ENCODE data around the gene SP100. TPM values are rescaled to one million over a fixed set of nuclear protein-coding genes. Genes with fewer than 3 reads are reported as not detected.
"Not testable (repeated sequence)": the region's sequence is repeated elsewhere in the genome, so short reads cannot be mapped to it uniquely, and the experiment has no call there.

SP100 gene
- total RNA-seq, 1 donor from 2014 or later = 82.0 TPM

DNA sequence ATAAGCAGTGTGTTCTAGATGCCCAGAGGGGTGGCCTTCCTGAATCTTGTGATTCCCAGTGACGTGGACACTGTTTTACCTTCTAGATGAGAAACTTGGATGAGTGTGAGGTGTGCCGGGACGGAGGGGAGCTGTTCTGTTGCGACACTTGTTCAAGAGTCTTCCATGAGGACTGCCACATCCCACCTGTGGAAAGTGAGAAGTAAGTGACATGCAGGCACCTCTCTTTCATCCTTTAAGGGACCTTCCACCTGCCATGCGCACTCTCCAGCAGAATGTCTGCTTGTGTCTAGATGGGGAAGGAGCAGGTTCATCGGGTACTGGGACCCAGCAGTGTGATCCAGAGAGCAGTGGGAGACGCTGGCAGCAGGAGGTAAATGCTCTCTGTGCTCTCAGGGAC lies 16.0 kb upstream of the SP100 start:
- Histone ChIP-seq H3K27ac (no peak overlapping the region), H3K9me3 (peaks cover 0 to 11% of the 10 kb centered on the region in 2 donors), H3K36me3 (peaks cover 0 to 29% of the 10 kb centered on the region in 2 donors), H3K4me3 (no peak overlapping the region), H3K4me1 (no peaks in the 10 kb centered on the region), H3K27me3 (no peaks in the 10 kb centered on the region)
- no peak for TF ChIP-seq CTCF (IDR thresholded peaks at IDR 0.05)
- intact Hi-C loops (cut with DNase I) = no loop called here
- DNase-seq (ENCODE audit: low spot score in 2 of 2) = no peak

- TF ChIP-seq CTCF (IDR thresholded peaks at IDR 0.05) = no peak
- peaks cover 0 to 29% of the 10 kb centered on the region in 2 donors for H3K36me3 ChIP-seq
- intact Hi-C loops (cut with DNase I) = no loop called here
- H3K4me3 ChIP-seq = no peak overlapping the region
- DNase-seq (ENCODE audit: low spot score in 2 of 2) = no peak
- no peak overlapping the region for H3K27ac ChIP-seq
- no peaks in the 10 kb centered on the region for H3K27me3 ChIP-seq
- H3K9me3 ChIP-seq = peaks cover 0 to 10% of the 10 kb centered on the region in 2 donors
- no peaks in the 10 kb centered on the region for H3K4me1 ChIP-seq
Measured at GRCh38 chr2:230400454-230400853, 15.5 kb upstream of the SP100 start.

DNA sequence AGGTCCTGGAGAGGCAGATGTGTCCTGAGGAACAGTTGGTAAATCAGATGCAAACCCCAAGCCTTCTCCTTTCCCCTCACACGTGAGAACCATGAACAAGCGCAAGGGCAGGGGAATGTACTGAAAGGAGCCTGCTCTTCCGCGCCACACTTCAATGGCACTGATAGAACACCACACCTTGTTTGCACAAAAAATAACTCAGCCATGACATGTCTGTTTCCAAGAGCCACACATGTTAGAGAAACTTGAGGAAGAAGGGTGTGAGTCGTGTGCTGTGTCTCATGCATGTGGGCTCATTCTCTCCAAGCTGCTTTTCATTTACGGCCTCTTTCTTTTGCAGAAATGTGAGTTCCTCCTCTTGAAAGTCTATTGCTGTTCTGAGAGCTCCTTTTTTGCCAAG lies 15.0 kb upstream of the SP100 start:
- H3K4me1 ChIP-seq; H3K27ac ChIP-seq; H3K4me3 ChIP-seq; H3K9me3 ChIP-seq; intact Hi-C loops (cut with DNase I); DNase-seq (ENCODE audit: low spot score in 2 of 2); H3K27me3 ChIP-seq: not testable (repeated sequence)
- peaks cover 0 to 25% of the 10 kb centered on the region in 2 donors for H3K36me3 ChIP-seq

- no peaks in the 10 kb centered on the region for H3K27me3 ChIP-seq
- H3K9me3 ChIP-seq = no peaks in the 10 kb centered on the region
- no peak for DNase-seq (ENCODE audit: low spot score in 2 of 2)
- no peak for TF ChIP-seq CTCF (IDR thresholded peaks at IDR 0.05)
- H3K4me3 ChIP-seq = no peak overlapping the region
- H3K4me1 ChIP-seq = peaks cover 0 to 2% of the 10 kb centered on the region in 2 donors
- H3K36me3 ChIP-seq = peaks cover 0 to 16% of the 10 kb centered on the region in 2 donors
- intact Hi-C loops (cut with DNase I) = no loop called here
- no peak overlapping the region for H3K27ac ChIP-seq
Measured at GRCh38 chr2:230403746-230404145, 12.3 kb upstream of the SP100 start.

GRCh38 chr2:230405824-230406223 lies 10.2 kb upstream of the SP100 start:
- intact Hi-C loops (cut with DNase I) = no loop called here
- no peak for DNase-seq (ENCODE audit: low spot score in 2 of 2)
- no peak for TF ChIP-seq CTCF (IDR thresholded peaks at IDR 0.05)
- no peaks in the 10 kb centered on the region for H3K27me3 ChIP-seq
- H3K27ac ChIP-seq = no peak overlapping the region
- no peak overlapping the region for H3K4me3 ChIP-seq
- H3K4me1 ChIP-seq = peaks cover 0 to 9% of the 10 kb centered on the region in 2 donors
- H3K36me3 ChIP-seq = peaks cover 0 to 7% of the 10 kb centered on the region in 2 donors
- no peaks in the 10 kb centered on the region for H3K9me3 ChIP-seq

DNA sequence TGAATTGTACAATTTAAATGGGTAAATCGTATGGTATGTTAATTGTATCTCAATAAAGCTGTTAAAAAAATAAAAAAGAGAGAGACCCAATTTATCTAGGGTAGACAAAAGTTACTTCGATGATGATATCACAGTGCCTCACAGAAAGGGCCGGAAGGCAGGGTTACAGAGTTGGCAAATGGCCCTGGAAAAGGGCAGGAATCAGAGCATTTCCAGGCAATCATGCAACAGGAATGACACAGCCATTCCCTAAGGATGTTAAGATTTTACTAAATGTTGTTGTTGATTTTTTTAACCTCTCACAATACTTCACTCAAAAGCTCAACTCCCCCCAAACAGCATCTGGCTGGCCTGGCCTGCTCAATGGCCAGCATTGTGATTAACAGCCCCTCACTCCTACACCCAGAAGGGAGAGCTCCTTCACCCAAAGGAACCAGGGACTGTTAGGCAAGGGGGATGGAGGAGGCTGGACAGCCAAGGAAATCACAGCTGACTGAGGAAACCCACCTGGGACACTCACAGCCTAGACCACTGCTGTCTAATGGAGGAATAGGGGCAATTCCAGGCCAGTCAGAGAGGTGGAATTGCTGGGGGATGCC lies 7.7 kb upstream of the SP100 start:
- intact Hi-C loops (cut with DNase I) = no loop called here
- peak overlapping the region; percentile 64 to 72 for H3K27ac ChIP-seq
- peak in 1 of 2 donors; percentile 82 for DNase-seq (ENCODE audit: low spot score in 2 of 2)

DNA sequence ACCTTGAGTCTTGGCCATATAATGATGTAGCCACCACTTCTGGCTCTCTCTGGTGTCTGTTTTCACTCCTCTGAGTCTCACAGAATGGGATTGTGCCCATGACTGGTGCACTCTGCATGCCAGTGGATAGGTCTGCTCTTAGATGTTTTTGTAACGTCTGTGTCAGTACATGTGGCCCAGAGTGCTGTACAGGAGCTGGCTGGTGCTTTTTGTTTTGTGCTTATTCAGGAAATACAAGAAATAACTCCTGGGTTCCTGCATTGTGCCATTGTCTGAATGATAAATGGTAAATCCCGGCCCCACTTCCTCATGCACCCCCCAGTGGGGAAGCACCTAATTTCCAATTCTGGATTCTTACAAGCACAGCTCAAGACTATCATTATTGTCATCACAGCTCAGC lies 6.7 kb upstream of the SP100 start:
- H3K36me3 ChIP-seq; H3K9me3 ChIP-seq; H3K4me3 ChIP-seq; H3K27me3 ChIP-seq; intact Hi-C loops (cut with DNase I); DNase-seq (ENCODE audit: low spot score in 2 of 2): not testable (repeated sequence)
- peaks cover 2 to 22% of the 10 kb centered on the region in 2 donors for H3K4me1 ChIP-seq
- peak overlapping the region; percentile 64 to 72 for H3K27ac ChIP-seq

More for the DNA sequence above, 7.7 kb upstream of the SP100 start:
- peaks cover 0 to 6% of the 10 kb centered on the region in 2 donors for H3K36me3 ChIP-seq
- H3K9me3 ChIP-seq = no peaks in the 10 kb centered on the region
- H3K4me1 ChIP-seq = peaks cover 2 to 22% of the 10 kb centered on the region in 2 donors
- H3K27me3 ChIP-seq = no peaks in the 10 kb centered on the region
- H3K4me3 ChIP-seq = no peak overlapping the region
- no peak for TF ChIP-seq CTCF (IDR thresholded peaks at IDR 0.05)
